GM12878 (cell line): ENCODE measurements around the gene PLEKHG4B. TPM values are rescaled to one million over a fixed set of nuclear protein-coding genes. Genes with fewer than 3 reads are reported as not detected.

Source experiments
- ATAC-seq: fragments of 200-7000 bp; cut with Tn5 transposase; 3 replicates; pipeline ENCODE4 v1.9.1; 2020; ENCODE audit warnings: mild to moderate bottlenecking, moderate library complexity
- BruUV-seq: library from RNA; stranded (reverse); fragments of 400-500 nt; replicated peaks from 2 replicates; lab custom pipeline; 2021; lab: Mats Ljungman, UMichigan
- CTCF ChIA-PET: fragments of 300-600 bp; sonication (Branson Sonifier 250); formaldehyde crosslinking; extraction: SDS; loops from one replicate; lab custom pipeline; 2021; ENCODE audit warnings: inconsistent platforms; lab: Yijun Ruan, JAX
- POLR2A ChIA-PET: fragments of 350-600 bp; formaldehyde crosslinking; extraction: SDS; loops from one replicate; lab custom pipeline; 2021; ENCODE audit warnings: inconsistent platforms; lab: Charles Lee
- RAD21 ChIA-PET: fragments of 300-600 bp; sonication (Branson Sonifier 250); formaldehyde crosslinking; loops from one replicate; lab custom pipeline; 2023; ENCODE audit warnings: antibody characterized with exemption; ENCODE audit not compliant: unreplicated experiment; lab: Charles Lee
- SMC1A ChIA-PET: fragments of 300-600 bp; sonication (Branson Sonifier 250); formaldehyde crosslinking; loops from one replicate; lab custom pipeline; 2023; ENCODE audit not compliant: unreplicated experiment, uncharacterized antibody; lab: Charles Lee
- DNase-seq: peaks from one replicate; pipeline ENCODE4 v3.0.0-alpha.2; 2011; ENCODE audit warnings: low read depth, low spot score
- FAIRE-seq: peaks from 3 replicates; lab custom pipeline; 2011; peaks lifted over from hg19 to GRCh38; lab: Jason Lieb, UNC
- H2AFZ ChIP-seq: 2 replicates; pipeline ENCODE4 v1.6.0; 2011; ENCODE audit warnings: low read depth, low read length, control low read depth; ENCODE audit not compliant: control insufficient read depth
- H3K27ac ChIP-seq: 2 replicates; pipeline ENCODE4 v1.5.1; 2011; ENCODE audit warnings: control low read depth; ENCODE audit not compliant: control insufficient read depth, insufficient read depth
- H3K27me3 ChIP-seq, 2 experiments: replicated peaks in 1 of 2; 2 replicates each; pipeline versions ENCODE4 v1.6.0 to v1.6.1; 2011; ENCODE audit warnings: low read length in 1 of 2; ENCODE audit not compliant: control insufficient read depth in 2 of 2, insufficient read depth in 2 of 2
- H3K36me3 ChIP-seq, 2 experiments: 2 replicates each; pipeline ENCODE4 v1.5.1; 2011; ENCODE audit warnings: low read length in 1 of 2; ENCODE audit not compliant: control insufficient read depth in 2 of 2, insufficient read depth in 2 of 2
- H3K4me1 ChIP-seq: 2 replicates; pipeline ENCODE4 v1.6.1; 2011; ENCODE audit warnings: mild to moderate bottlenecking, low read length, moderate library complexity, mixed read lengths; ENCODE audit not compliant: control insufficient read depth, insufficient read depth
- H3K4me2 ChIP-seq: 2 replicates; pipeline ENCODE4 v1.6.0; 2011; ENCODE audit warnings: control low read depth; ENCODE audit not compliant: control insufficient read depth, insufficient read depth
- H3K4me3 ChIP-seq: fragments of 200-600 bp; sonication (generic); 2 replicates; pipeline ENCODE4 v1.5.1; 2016
- H3K79me2 ChIP-seq: 2 replicates; pipeline ENCODE4 v1.6.0; 2011; ENCODE audit warnings: low read length; ENCODE audit not compliant: control insufficient read depth, insufficient read depth
- H3K9ac ChIP-seq: 2 replicates; pipeline ENCODE4 v1.8.0; 2011; ENCODE audit warnings: low read length, control low read depth, mixed read lengths; ENCODE audit not compliant: control insufficient read depth, insufficient read depth
- H3K9me3 ChIP-seq: replicated peaks from 3 replicates; pipeline ENCODE4 v1.5.1; 2011; ENCODE audit warnings: mild to moderate bottlenecking, low read length; ENCODE audit not compliant: control insufficient read depth, insufficient read depth
- H4K20me1 ChIP-seq: 2 replicates; pipeline ENCODE4 v1.6.0; 2011; ENCODE audit not compliant: control insufficient read depth, insufficient read depth
- ATF7 ChIP-seq: fragments of 450-650 bp; IDR thresholded peaks from 2 replicates; pipeline ENCODE4 v1.6.1; 2016; ENCODE audit warnings: low read depth, mild to moderate bottlenecking
- CHD2 ChIP-seq: IDR thresholded peaks from 2 replicates; pipeline ENCODE4 v1.6.1; 2011; ENCODE audit warnings: low read depth, low read length, improper control_type of control experiment, borderline replicate concordance
- HCFC1 ChIP-seq: fragments of 150-350 bp; IDR thresholded peaks from 2 replicates; pipeline ENCODE4 v1.6.1; 2014; ENCODE audit warnings: low read length
- RUNX3 ChIP-seq: IDR thresholded peaks from 2 replicates; pipeline ENCODE4 v1.6.1; 2012; ENCODE audit warnings: low read length, inconsistent platforms
- SMC3 ChIP-seq: IDR thresholded peaks from 2 replicates; pipeline ENCODE4 v1.6.1; 2011; ENCODE audit warnings: low read length, improper control_type of control experiment, borderline replicate concordance
- WGBS: methylation state at CpG from one replicate; pipeline ENCODE4 v1.1.6; 2016; ENCODE audit warnings: low lambda C conversion rate; ENCODE audit not compliant: insufficient replicate concordance, insufficient coverage; ENCODE audit errors: missing lambda C conversion rate; 5-methylcytosine and 5-hydroxymethylcytosine counted together
- in situ Hi-C: fragments of 300-500 bp; cut with MboI; formaldehyde crosslinking; loops from 9 replicates; pipeline ENCODE4 v1.14.3; 2018; ENCODE audit warnings: mixed read lengths
- intact Hi-C: fragments of 100-400 bp; cut with micrococcal nuclease; formaldehyde crosslinking; loops from one replicate; pipeline ENCODE4 v1.14.2; 2022; ENCODE audit not compliant: unreplicated experiment
- polyA plus RNA-seq, 11 experiments: library from polyadenylated mRNA; depleted of rRNA in 4 of 11; unstranded in 6 of 11; stranded (reverse) in 5 of 11; fragments of >200 nt; fragmentation: Nextera tagmentation in 4 of 11; fragmentation: Illumina TruSeq in 1 of 11; extraction: Ambion mirVana in 4 of 11; extraction: Trizol in 1 of 11; gene quantifications; 1 replicate in 1 of 11; 2 replicates in 10 of 11; pipeline versions ENCODE4 v1.2.1 to v1.2.3, GENCODE V29; 2011 to 2016; ENCODE audit warnings: inconsistent platforms in 2 of 11, missing spikeins in 2 of 11, low read depth in 1 of 11
- total RNA-seq, 4 experiments: library from RNA; depleted of rRNA in 3 of 4; stranded (reverse); fragments of >200 nt in 3 of 4; fragmentation: Illumina TruSeq in 1 of 4; extraction: Trizol in 1 of 4; gene quantifications; 2 replicates each; pipeline versions ENCODE4 v1.2.1 to v1.2.3, GENCODE V29; 2013 to 2021
- TF ChIP-seq, protein P1 (sequence below): IDR thresholded peaks from 2 replicates; pipeline ENCODE4 v1.6.1; 2012; ENCODE audit warnings: low read length, inconsistent platforms

The PLEKHG4B gene
- total and polyA plus RNA-seq, 10 of the 15 experiments (the other 5 are each of a cell fraction or from before 2014, with no cell fraction given): under 0.01 to 0.05 (median 0.01) TPM; not detected in 6

DNA sequence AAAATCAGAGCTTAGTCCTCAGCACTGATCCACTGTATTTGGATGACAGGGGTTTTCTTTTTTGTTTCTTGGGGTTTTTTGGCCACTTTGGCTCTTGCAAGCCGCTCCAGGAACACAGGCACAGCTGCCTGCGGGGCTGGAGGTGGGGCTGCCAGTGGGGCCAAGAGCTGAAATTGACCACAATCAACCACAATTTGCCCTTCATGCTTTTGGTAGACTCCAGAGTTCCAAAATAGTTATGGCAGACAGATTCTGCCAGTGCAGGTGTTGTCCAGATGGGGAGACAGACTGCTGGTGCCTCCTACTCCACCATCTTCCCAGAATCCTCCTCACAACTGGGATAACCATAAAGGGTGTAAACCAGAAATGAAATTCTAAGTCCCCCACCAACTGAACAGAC, 36.5 kb downstream of the PLEKHG4B start:
- no peak for DNase-seq

DNA sequence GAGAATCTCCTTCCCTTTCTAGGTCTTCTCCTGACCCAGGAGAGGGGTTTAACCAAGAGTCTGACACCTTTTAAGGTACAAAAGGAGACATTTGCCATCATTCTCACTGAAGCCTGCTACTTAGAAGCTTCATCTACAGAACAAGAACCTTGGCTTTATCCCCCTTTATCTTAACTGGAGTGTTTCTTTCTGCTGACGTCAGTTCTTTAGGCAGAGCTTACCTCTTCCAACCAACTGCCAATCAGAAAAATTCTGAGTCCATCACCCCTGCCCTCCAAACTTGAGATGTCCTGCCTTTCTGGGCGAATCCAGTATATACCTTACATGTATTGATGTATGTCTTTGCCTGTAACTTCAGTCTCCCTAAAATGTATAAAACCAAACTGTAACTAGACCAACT, 37.2 kb downstream of the PLEKHG4B start:
- intact Hi-C loops (no loop called here), in situ Hi-C loops (no loop called here)
- Histone ChIP-seq H2AFZ (no peak overlapping the region), H3K9ac (no peak overlapping the region), H3K79me2 (no peaks in the 10 kb centered on the region), H3K4me2 (no peak overlapping the region), H3K4me3 (no peak overlapping the region), H3K36me3 (no peaks in the 10 kb centered on the region), H4K20me1 (no peaks in the 10 kb centered on the region), H3K27ac (no peak overlapping the region), H3K9me3 (no peaks in the 10 kb centered on the region; the same call in 2 of the 3 replicates), H3K4me1 (no peaks in the 10 kb centered on the region), H3K27me3 (no peaks in the 10 kb centered on the region)
- CTCF ChIA-PET: interaction anchor here (0.7 kb wide), 1 partner anchor 220 kb away, joined by 3 read pairs; no protein-coding TSS in a partner anchor
- POLR2A ChIA-PET: no interaction called here
- RAD21 ChIA-PET: no interaction called here
- TF ChIP-seq ATF7 (no peak), RUNX3 (no peak), HCFC1 (no peak), CHD2 (no peak), SMC3 (no peak)
- FAIRE-seq (no peak), DNase-seq (no peak), ATAC-seq (no peak)
- SMC1A ChIA-PET: no interaction called here
- BruUV-seq: no TSS peak
- WGBS: 40% methylated on average over 2 of the region's 2 CpGs

More for the DNA sequence above, 36.5 kb downstream of the PLEKHG4B start:
- ATAC-seq: no peak
- no peak overlapping the region for H3K27ac ChIP-seq
- ChIA-PET POLR2A (no interaction called here), CTCF (no interaction called here), SMC1A (no interaction called here), RAD21 (no interaction called here)
- TF ChIP-seq, protein P1, sequence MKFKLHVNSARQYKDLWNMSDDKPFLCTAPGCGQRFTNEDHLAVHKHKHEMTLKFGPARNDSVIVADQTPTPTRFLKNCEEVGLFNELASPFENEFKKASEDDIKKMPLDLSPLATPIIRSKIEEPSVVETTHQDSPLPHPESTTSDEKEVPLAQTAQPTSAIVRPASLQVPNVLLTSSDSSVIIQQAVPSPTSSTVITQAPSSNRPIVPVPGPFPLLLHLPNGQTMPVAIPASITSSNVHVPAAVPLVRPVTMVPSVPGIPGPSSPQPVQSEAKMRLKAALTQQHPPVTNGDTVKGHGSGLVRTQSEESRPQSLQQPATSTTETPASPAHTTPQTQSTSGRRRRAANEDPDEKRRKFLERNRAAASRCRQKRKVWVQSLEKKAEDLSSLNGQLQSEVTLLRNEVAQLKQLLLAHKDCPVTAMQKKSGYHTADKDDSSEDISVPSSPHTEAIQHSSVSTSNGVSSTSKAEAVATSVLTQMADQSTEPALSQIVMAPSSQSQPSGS: no peak
- in situ Hi-C loops: no loop called here
- H2AFZ ChIP-seq: no peak overlapping the region
- H3K9ac ChIP-seq: no peak overlapping the region
- no peaks in the 10 kb centered on the region for H3K79me2 ChIP-seq
- H3K4me1 ChIP-seq: no peaks in the 10 kb centered on the region
- no peak overlapping the region for H3K4me3 ChIP-seq
- no peak for FAIRE-seq
- no peak overlapping the region for H3K4me2 ChIP-seq
- no peaks in the 10 kb centered on the region for H3K36me3 ChIP-seq
- H3K27me3 ChIP-seq: no peaks in the 10 kb centered on the region
- WGBS: 0% methylated on average over 2 of the region's 2 CpGs
- no peaks in the 10 kb centered on the region for H4K20me1 ChIP-seq
- no TSS peak for BruUV-seq
- no peaks in the 10 kb centered on the region; the same call in 2 of the 3 replicates for H3K9me3 ChIP-seq
- intact Hi-C loops: no loop called here
